SK-N-MC (cell line): ENCODE measurements around the gene HDAC8.
"Not testable (repeated sequence)": the region's sequence is repeated elsewhere in the genome, so short reads cannot be mapped to it uniquely, and the experiment has no call there.

Experiments used
- DNase-seq: peaks from one replicate; pipeline ENCODE4 v3.0.0-alpha.2; 2011; ENCODE audit warnings: low read depth, low spot score
- H3K27ac ChIP-seq: fragments of 200-600 bp; sonication (generic); 2 replicates; pipeline ENCODE4 v1.5.1; 2016; ENCODE audit warnings: mixed run types
- H3K36me3 ChIP-seq: fragments of 200-600 bp; sonication (generic); 2 replicates; pipeline ENCODE4 v1.6.1; 2017; ENCODE audit warnings: antibody characterized with exemption, low read length, mixed read lengths; ENCODE audit not compliant: insufficient read depth
- H3K4me3 ChIP-seq: fragments of 200-600 bp; sonication (generic); 2 replicates; pipeline ENCODE4 v1.5.1; 2016
- H3K9ac ChIP-seq: fragments of 200-600 bp; sonication (generic); 2 replicates; pipeline ENCODE4 v1.8.0; 2017; ENCODE audit warnings: mixed run types, mixed read lengths; ENCODE audit not compliant: insufficient read length
- H3K9me3 ChIP-seq: fragments of 200-600 bp; sonication (generic); 2 replicates; pipeline ENCODE4 v1.6.1; 2017; ENCODE audit warnings: low read depth, mild to moderate bottlenecking, antibody characterized with exemption, low read length, moderate library complexity, mixed read lengths
- EZH2 ChIP-seq: fragments of 200-600 bp; sonication (generic); IDR thresholded peaks from one replicate; pipeline ENCODE4 v1.6.1; 2017; ENCODE audit warnings: antibody characterized with exemption
- FOXP2 ChIP-seq: optimal IDR thresholded peaks from 2 replicates; pipeline ENCODE3; 2011; ENCODE audit warnings: mild to moderate bottlenecking, moderate library complexity; ENCODE audit not compliant: insufficient read depth; ENCODE audit errors: extremely low read length, control extremely low read depth
- POLR2AphosphoS5 ChIP-seq: IDR thresholded peaks from 2 replicates; pipeline ENCODE4 v1.6.1; 2012; ENCODE audit warnings: mild to moderate bottlenecking, low read depth, low read length, borderline replicate concordance

Gene HDAC8

GRCh38 chrX:72540318-72540717 is 32.3 kb downstream of the HDAC8 start:
- Histone ChIP-seq H3K9ac (no peak overlapping the region), H3K27ac (no peak overlapping the region), H3K9me3 (no peaks in the 10 kb centered on the region), H3K36me3 (no peaks in the 10 kb centered on the region), H3K4me3 (no peak overlapping the region)
- DNase-seq, result peak; percentile 10
- TF ChIP-seq FOXP2 (no peak), EZH2 (no peak), POLR2AphosphoS5 (no peak)

- no peak overlapping the region for H3K4me3 ChIP-seq
- H3K9me3 ChIP-seq, result no peaks in the 10 kb centered on the region
- H3K36me3 ChIP-seq, result no peaks in the 10 kb centered on the region
- H3K27ac ChIP-seq, result no peak overlapping the region
- H3K9ac ChIP-seq, result no peak overlapping the region
- TF ChIP-seq FOXP2 (no peak), POLR2AphosphoS5 (no peak), EZH2 (no peak)
- DNase-seq, result no peak
Observed at GRCh38 chrX:72539822-72540221, 32.8 kb downstream of the HDAC8 start.

- no peaks in the 10 kb centered on the region for H3K9me3 ChIP-seq
- DNase-seq, result no peak
- no peak overlapping the region for H3K4me3 ChIP-seq
- TF ChIP-seq POLR2AphosphoS5 (no peak), EZH2 (no peak), FOXP2 (no peak)
- no peaks in the 10 kb centered on the region for H3K36me3 ChIP-seq
- H3K27ac ChIP-seq, result no peak overlapping the region
- H3K9ac ChIP-seq, result no peak overlapping the region
Observed at GRCh38 chrX:72536542-72536941, 36.1 kb downstream of the HDAC8 start.

GRCh38 chrX:72532366-72532765 is 40.3 kb downstream of the HDAC8 start:
- H3K9me3 ChIP-seq, result no peaks in the 10 kb centered on the region
- no peaks in the 10 kb centered on the region for H3K36me3 ChIP-seq
- no peak for DNase-seq
- H3K9ac ChIP-seq, result no peak overlapping the region
- no peak for TF ChIP-seq POLR2AphosphoS5
- no peak for TF ChIP-seq FOXP2
- TF ChIP-seq EZH2, result no peak
- H3K4me3 ChIP-seq, result no peak overlapping the region
- no peak overlapping the region for H3K27ac ChIP-seq

- no peak for DNase-seq
- H3K4me3 ChIP-seq, result no peak overlapping the region
- no peaks in the 10 kb centered on the region for H3K36me3 ChIP-seq
- H3K27ac ChIP-seq, result no peak overlapping the region
- H3K9me3 ChIP-seq, result no peaks in the 10 kb centered on the region
- no peak overlapping the region for H3K9ac ChIP-seq
- TF ChIP-seq FOXP2 (no peak), EZH2 (no peak), POLR2AphosphoS5 (no peak)
Observed at GRCh38 chrX:72526534-72527508, 45.8 kb downstream of the HDAC8 start.

GRCh38 chrX:72498782-72499181 is 73.9 kb downstream of the HDAC8 start:
- Histone ChIP-seq H3K4me3 (no peak overlapping the region), H3K9me3 (no peaks in the 10 kb centered on the region), H3K9ac (no peak overlapping the region), H3K27ac (no peak overlapping the region), H3K36me3 (no peaks in the 10 kb centered on the region)
- no peak for DNase-seq
- TF ChIP-seq EZH2 (no peak), FOXP2 (no peak), POLR2AphosphoS5 (no peak)

- TF ChIP-seq POLR2AphosphoS5 (no peak), FOXP2 (no peak), EZH2 (no peak)
- Histone ChIP-seq H3K4me3 (no peak overlapping the region), H3K9me3 (no peaks in the 10 kb centered on the region), H3K9ac (no peak overlapping the region), H3K36me3 (no peaks in the 10 kb centered on the region), H3K27ac (no peak overlapping the region)
- no peak for DNase-seq
Observed at GRCh38 chrX:72495046-72495445, 77.6 kb downstream of the HDAC8 start.

GRCh38 chrX:72492499-72492898 is 80.1 kb downstream of the HDAC8 start:
- no peak overlapping the region for H3K9ac ChIP-seq
- no peak overlapping the region for H3K27ac ChIP-seq
- TF ChIP-seq FOXP2 (no peak), EZH2 (no peak), POLR2AphosphoS5 (no peak)
- no peak for DNase-seq
- H3K4me3 ChIP-seq, result no peak overlapping the region
- no peaks in the 10 kb centered on the region for H3K36me3 ChIP-seq
- H3K9me3 ChIP-seq, result no peaks in the 10 kb centered on the region

- not testable (repeated sequence) for H3K9ac ChIP-seq, DNase-seq, H3K27ac ChIP-seq, H3K4me3 ChIP-seq, H3K9me3 ChIP-seq, H3K36me3 ChIP-seq
Observed at GRCh38 chrX:72490221-72490620, 82.4 kb downstream of the HDAC8 start.
